Neural cell (in vitro differentiated cells): Measurements from ENCODE around the gene ATP4B. TPM values are rescaled to one million over a fixed set of nuclear protein-coding genes. Genes with fewer than 3 reads are reported as not detected.

Source experiments
- H2AFZ ChIP-seq: fragments of 200-600, 300-800 bp; sonication (generic), shearing (Covaris generic); 2 replicates; pipeline ENCODE4 v1.6.0; 2014; ENCODE audit warnings: low read depth, mild to moderate bottlenecking, antibody characterized with exemption, low read length, moderate library complexity
- H3F3A ChIP-seq: fragments of 200-600 bp; shearing (Covaris generic); 2 replicates; pipeline ENCODE4 v1.6.1; 2016; ENCODE audit warnings: mild to moderate bottlenecking, moderate library complexity, mixed read lengths, antibody characterized with exemption, low read length; ENCODE audit not compliant: insufficient read depth, poor library complexity, severe bottlenecking
- H3K27ac ChIP-seq: fragments of 200-600, 300-800 bp; sonication (generic), shearing (Covaris generic); 2 replicates; pipeline ENCODE4 v1.5.1; 2014; ENCODE audit warnings: mild to moderate bottlenecking, low read length, moderate library complexity
- H3K27me3 ChIP-seq: fragments of 300-800, 200-600 bp; sonication (generic), shearing (Covaris generic); 2 replicates; pipeline ENCODE4 v1.6.0; 2014; ENCODE audit warnings: mild to moderate bottlenecking, low read depth, low read length, moderate library complexity; ENCODE audit not compliant: insufficient read depth
- H3K36me3 ChIP-seq: fragments of 300-800, 200-600 bp; sonication (generic), shearing (Covaris generic); 2 replicates; pipeline ENCODE4 v1.5.1; 2014; ENCODE audit warnings: mild to moderate bottlenecking, antibody characterized with exemption, low read length, moderate library complexity; ENCODE audit not compliant: insufficient read depth
- H3K4me2 ChIP-seq: fragments of 300-800, 200-600 bp; sonication (generic), shearing (Covaris generic); 2 replicates; pipeline ENCODE4 v1.6.0; 2014; ENCODE audit warnings: mild to moderate bottlenecking, low read length
- H3K4me3 ChIP-seq: fragments of 300-800, 200-600 bp; sonication (generic), shearing (Covaris generic); 2 replicates; pipeline ENCODE4 v1.5.1; 2014; ENCODE audit warnings: mild to moderate bottlenecking, low read length, moderate library complexity
- H3K79me2 ChIP-seq: fragments of 200-600 bp; shearing (Covaris generic); replicated peaks from 2 replicates; pipeline ENCODE4 v1.6.0; 2014; ENCODE audit warnings: mild to moderate bottlenecking, low read length, moderate library complexity; ENCODE audit not compliant: insufficient read depth
- H3K9ac ChIP-seq: fragments of 300-800, 200-600 bp; sonication (generic), shearing (Covaris generic); 2 replicates; pipeline ENCODE4 v1.6.1; 2016; ENCODE audit warnings: mild to moderate bottlenecking, low read length, mixed read lengths
- H3K9me2 ChIP-seq: fragments of 200-600 bp; shearing (Covaris generic); 2 replicates; pipeline ENCODE4 v1.6.1; 2016; ENCODE audit warnings: mild to moderate bottlenecking, low read length, mixed read lengths; ENCODE audit not compliant: insufficient read depth
- H3K9me3 ChIP-seq: fragments of 200-600, 300-800 bp; sonication (generic), shearing (Covaris generic); 2 replicates; pipeline ENCODE4 v1.6.1; 2016; ENCODE audit warnings: mild to moderate bottlenecking, mixed run types, low read length, moderate library complexity, mixed read lengths
- H4K20me1 ChIP-seq: fragments of 200-600 bp; shearing (Covaris generic); 2 replicates; pipeline ENCODE4 v1.6.1; 2016; ENCODE audit warnings: mild to moderate bottlenecking, mixed run types; ENCODE audit not compliant: insufficient read depth
- EP300 ChIP-seq: fragments of 450-650 bp; conservative IDR thresholded peaks from 2 replicates; pipeline ENCODE4 v1.6.1; 2014; ENCODE audit warnings: antibody characterized with exemption, mild to moderate bottlenecking, moderate library complexity; ENCODE audit not compliant: poor library complexity, severe bottlenecking
- EZH2 ChIP-seq: fragments of 200-600, 300-800 bp; shearing (Covaris generic), sonication (generic); IDR thresholded peaks from 2 replicates; pipeline ENCODE4 v1.6.1; 2014; ENCODE audit warnings: antibody characterized with exemption, low read length, borderline replicate concordance, mild to moderate bottlenecking; ENCODE audit not compliant: insufficient read depth, poor library complexity, severe bottlenecking
- MXI1 ChIP-seq: fragments of 450-650 bp; conservative IDR thresholded peaks from 2 replicates; pipeline ENCODE4 v1.6.1; 2014; ENCODE audit warnings: antibody characterized with exemption, mild to moderate bottlenecking; ENCODE audit not compliant: poor library complexity, severe bottlenecking
- POLR2AphosphoS5 ChIP-seq: IDR thresholded peaks from 2 replicates; pipeline ENCODE4 v1.6.1; 2012
- RAD21 ChIP-seq: fragments of 450-650 bp; conservative IDR thresholded peaks from 2 replicates; pipeline ENCODE4 v1.6.1; 2014; ENCODE audit warnings: antibody characterized with exemption, mild to moderate bottlenecking, moderate library complexity
- SMC3 ChIP-seq: fragments of 450-650 bp; conservative IDR thresholded peaks from 2 replicates; pipeline ENCODE4 v1.6.1; 2014; ENCODE audit warnings: antibody characterized with exemption, mild to moderate bottlenecking, moderate library complexity; ENCODE audit not compliant: poor library complexity
- TAF1 ChIP-seq: IDR thresholded peaks from 2 replicates; pipeline ENCODE4 v1.6.1; 2012; ENCODE audit warnings: low read depth
- polyA plus RNA-seq: library from polyadenylated mRNA; depleted of rRNA; stranded (reverse); fragments of >200 nt; gene quantifications from 2 replicates; pipeline ENCODE4 v1.2.3, GENCODE V29; 2014
- TF ChIP-seq, protein P1 (sequence below): fragments of 450-650 bp; IDR thresholded peaks from 2 replicates; pipeline ENCODE4 v1.5.1; 2014; ENCODE audit warnings: antibody characterized with exemption, mild to moderate bottlenecking, moderate library complexity; ENCODE audit not compliant: poor library complexity, severe bottlenecking
- TF ChIP-seq, protein P2 (sequence below): IDR thresholded peaks from 2 replicates; pipeline ENCODE4 v1.6.1; 2012; ENCODE audit warnings: borderline replicate concordance

The ATP4B gene
- polyA plus RNA-seq, 1 donor from 2014 or later = not detected

DNA sequence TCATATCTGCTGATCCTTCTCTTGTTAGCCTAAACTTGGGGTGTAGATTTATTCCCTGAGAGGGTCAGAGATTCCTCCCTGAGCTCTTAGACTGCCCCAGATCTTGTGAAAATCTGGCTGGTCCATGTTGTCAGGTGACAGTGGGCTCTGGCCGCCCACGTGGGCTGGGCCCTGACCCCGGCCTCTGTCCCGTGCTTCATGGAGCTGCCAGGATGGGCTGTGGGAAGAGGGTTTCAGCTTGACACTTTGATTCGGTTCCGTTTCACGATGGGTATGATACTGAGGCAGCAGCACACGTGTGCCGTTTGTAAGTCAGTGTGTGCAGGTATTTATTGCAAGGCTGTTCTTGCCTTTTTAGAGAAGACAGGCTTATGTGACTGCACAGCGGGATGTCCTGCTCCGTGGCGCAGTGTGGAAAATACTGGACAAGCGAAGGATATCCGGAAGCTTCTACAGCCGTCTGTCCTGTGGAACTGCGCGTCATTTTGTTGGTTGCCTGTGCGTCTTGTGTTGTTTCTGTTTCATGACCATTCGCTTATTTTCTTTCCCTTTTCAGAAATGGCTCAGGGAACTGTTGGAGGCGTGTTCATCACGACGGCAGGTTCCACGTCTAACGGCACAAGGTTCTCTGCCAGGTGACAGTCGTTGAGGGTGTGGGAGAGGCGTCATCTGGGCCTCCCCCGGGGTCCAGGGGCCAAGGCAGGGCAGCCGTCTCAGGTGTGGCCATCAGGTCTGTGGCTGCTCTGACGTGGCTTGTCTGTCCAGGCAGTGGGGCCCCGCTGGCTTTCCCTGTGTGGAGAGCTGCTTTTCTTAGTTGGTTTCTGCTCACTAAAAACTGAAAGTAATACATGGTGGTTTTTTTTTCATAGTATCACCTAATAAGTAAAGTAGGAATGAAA is 20.5 kb downstream of the ATP4B start:
- Histone ChIP-seq H3K9me3 (no peaks in the 10 kb centered on the region), H3K36me3 (peaks cover 18% of the 10 kb centered on the region), H3F3A (no peaks in the 10 kb centered on the region), H3K4me3 (no peak overlapping the region), H3K4me2 (no peak overlapping the region), H3K27ac (no peak overlapping the region), H2AFZ (no peak overlapping the region), H4K20me1 (no peaks in the 10 kb centered on the region), H3K9ac (no peak overlapping the region), H3K27me3 (no peaks in the 10 kb centered on the region), H3K79me2 (no peaks in the 10 kb centered on the region), H3K9me2 (no peaks in the 10 kb centered on the region)
- TF ChIP-seq, protein P1, sequence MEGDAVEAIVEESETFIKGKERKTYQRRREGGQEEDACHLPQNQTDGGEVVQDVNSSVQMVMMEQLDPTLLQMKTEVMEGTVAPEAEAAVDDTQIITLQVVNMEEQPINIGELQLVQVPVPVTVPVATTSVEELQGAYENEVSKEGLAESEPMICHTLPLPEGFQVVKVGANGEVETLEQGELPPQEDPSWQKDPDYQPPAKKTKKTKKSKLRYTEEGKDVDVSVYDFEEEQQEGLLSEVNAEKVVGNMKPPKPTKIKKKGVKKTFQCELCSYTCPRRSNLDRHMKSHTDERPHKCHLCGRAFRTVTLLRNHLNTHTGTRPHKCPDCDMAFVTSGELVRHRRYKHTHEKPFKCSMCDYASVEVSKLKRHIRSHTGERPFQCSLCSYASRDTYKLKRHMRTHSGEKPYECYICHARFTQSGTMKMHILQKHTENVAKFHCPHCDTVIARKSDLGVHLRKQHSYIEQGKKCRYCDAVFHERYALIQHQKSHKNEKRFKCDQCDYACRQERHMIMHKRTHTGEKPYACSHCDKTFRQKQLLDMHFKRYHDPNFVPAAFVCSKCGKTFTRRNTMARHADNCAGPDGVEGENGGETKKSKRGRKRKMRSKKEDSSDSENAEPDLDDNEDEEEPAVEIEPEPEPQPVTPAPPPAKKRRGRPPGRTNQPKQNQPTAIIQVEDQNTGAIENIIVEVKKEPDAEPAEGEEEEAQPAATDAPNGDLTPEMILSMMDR = no peak
- no peak for TF ChIP-seq EZH2
- no peak for TF ChIP-seq EP300
- TF ChIP-seq SMC3 = no peak
- TF ChIP-seq TAF1 = no peak
- TF ChIP-seq MXI1 = no peak
- no peak for TF ChIP-seq POLR2AphosphoS5

DNA sequence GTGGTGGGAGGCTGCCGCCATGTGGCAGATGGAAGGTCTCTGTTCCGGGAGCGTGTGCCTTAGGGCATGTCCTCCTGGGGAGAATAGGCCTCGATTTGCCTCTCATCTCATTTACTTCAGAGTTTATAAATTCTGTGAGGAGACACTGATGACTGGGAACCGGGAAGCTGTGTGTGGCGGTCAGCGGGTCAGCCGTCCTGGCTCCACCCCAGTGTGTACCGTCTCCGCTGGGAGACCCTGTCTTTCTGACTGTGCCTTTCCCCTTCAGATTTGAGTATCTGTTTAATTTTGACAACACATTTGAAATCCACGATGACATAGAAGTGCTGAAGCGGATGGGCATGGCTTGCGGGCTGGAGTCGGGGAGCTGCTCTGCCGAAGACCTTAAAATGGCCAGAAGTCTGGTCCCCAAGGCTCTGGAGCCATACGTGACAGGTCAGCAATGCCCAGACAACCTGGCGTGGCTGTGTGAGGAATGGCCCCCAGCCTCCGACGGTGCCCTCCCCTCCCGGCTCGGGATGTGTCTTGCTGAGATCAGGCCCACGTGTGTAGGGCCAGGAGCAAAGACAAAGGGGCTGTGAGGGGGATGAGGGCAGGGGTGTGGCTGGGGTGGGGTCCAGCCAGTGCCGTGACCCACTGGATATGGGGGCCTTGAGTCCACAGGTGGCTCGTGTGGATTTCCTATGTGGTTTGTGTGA is 21.6 kb downstream of the ATP4B start:
- Histone ChIP-seq H3K27me3 (no peaks in the 10 kb centered on the region), H3K27ac (no peak overlapping the region), H3K9ac (no peak overlapping the region), H3K36me3 (peaks cover 11% of the 10 kb centered on the region), H3K4me3 (no peak overlapping the region), H3F3A (no peaks in the 10 kb centered on the region), H3K9me2 (no peaks in the 10 kb centered on the region), H3K4me2 (no peak overlapping the region), H4K20me1 (no peaks in the 10 kb centered on the region), H3K79me2 (no peaks in the 10 kb centered on the region), H3K9me3 (no peaks in the 10 kb centered on the region), H2AFZ (no peak overlapping the region)
- no peak for TF ChIP-seq TAF1

DNA sequence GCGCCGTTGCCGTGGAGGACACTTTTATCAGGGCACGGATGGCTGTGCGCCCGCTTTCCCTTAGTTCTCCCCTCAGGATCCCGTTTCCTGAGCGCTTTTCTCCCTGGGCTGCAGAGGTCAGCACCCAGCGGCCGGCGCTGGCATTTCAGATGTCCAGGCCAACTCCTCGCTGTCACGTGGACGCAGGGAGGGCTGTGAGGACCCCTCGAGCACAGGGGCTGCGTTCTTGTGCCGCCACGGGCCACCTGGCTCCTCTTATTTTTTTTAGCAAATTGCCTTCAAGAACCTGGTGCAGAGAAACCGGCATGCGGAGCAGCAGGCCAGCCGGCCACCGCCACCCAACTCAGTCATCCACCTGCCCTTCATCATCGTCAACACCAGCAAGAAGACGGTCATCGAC is 22.3 kb downstream of the ATP4B start:
- Histone ChIP-seq H3K4me2 (no peak overlapping the region), H3K9me3 (no peaks in the 10 kb centered on the region), H2AFZ (no peak overlapping the region), H3K27me3 (no peaks in the 10 kb centered on the region), H3K27ac (no peak overlapping the region), H3K36me3 (peaks cover 11% of the 10 kb centered on the region), H3K4me3 (no peak overlapping the region), H3K9ac (no peak overlapping the region), H3K79me2 (no peaks in the 10 kb centered on the region), H3K9me2 (no peaks in the 10 kb centered on the region), H3F3A (no peaks in the 10 kb centered on the region), H4K20me1 (no peaks in the 10 kb centered on the region)
- TF ChIP-seq POLR2AphosphoS5 (no peak), TAF1 (no peak), MXI1 (no peak), SMC3 (no peak), EZH2 (no peak), RAD21 (no peak)
- TF ChIP-seq, protein P1 = no peak
- TF ChIP-seq, protein P2, sequence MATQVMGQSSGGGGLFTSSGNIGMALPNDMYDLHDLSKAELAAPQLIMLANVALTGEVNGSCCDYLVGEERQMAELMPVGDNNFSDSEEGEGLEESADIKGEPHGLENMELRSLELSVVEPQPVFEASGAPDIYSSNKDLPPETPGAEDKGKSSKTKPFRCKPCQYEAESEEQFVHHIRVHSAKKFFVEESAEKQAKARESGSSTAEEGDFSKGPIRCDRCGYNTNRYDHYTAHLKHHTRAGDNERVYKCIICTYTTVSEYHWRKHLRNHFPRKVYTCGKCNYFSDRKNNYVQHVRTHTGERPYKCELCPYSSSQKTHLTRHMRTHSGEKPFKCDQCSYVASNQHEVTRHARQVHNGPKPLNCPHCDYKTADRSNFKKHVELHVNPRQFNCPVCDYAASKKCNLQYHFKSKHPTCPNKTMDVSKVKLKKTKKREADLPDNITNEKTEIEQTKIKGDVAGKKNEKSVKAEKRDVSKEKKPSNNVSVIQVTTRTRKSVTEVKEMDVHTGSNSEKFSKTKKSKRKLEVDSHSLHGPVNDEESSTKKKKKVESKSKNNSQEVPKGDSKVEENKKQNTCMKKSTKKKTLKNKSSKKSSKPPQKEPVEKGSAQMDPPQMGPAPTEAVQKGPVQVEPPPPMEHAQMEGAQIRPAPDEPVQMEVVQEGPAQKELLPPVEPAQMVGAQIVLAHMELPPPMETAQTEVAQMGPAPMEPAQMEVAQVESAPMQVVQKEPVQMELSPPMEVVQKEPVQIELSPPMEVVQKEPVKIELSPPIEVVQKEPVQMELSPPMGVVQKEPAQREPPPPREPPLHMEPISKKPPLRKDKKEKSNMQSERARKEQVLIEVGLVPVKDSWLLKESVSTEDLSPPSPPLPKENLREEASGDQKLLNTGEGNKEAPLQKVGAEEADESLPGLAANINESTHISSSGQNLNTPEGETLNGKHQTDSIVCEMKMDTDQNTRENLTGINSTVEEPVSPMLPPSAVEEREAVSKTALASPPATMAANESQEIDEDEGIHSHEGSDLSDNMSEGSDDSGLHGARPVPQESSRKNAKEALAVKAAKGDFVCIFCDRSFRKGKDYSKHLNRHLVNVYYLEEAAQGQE = no peak
